ENCODE measurements around the gene KLC1. TPM values are rescaled to one million over a fixed set of nuclear protein-coding genes. Genes with fewer than 3 reads are reported as not detected.

The KLC1 gene
- total RNA-seq, 1 experiment from 2014 or later = 283 TPM

- peak; percentile 82 for DNase-seq (ENCODE audit: low read depth)
Observed at GRCh38 chr14:103657471-103657870, 28.5 kb downstream of the KLC1 start.

- no peak for DNase-seq (ENCODE audit: low read depth)
Observed at GRCh38 chr14:103659631-103660030, 30.6 kb downstream of the KLC1 start.

- no peak for DNase-seq (ENCODE audit: low read depth)
Observed at GRCh38 chr14:103662029-103662428, 33.0 kb downstream of the KLC1 start.

GRCh38 chr14:103662591-103662990 lies 33.6 kb downstream of the KLC1 start:
- DNase-seq (ENCODE audit: low read depth) = no peak

GRCh38 chr14:103663506-103663905 lies 34.5 kb downstream of the KLC1 start:
- DNase-seq (ENCODE audit: low read depth) = no peak

- no peak for DNase-seq (ENCODE audit: low read depth)
Observed at GRCh38 chr14:103667671-103668070, 38.7 kb downstream of the KLC1 start.

DNA sequence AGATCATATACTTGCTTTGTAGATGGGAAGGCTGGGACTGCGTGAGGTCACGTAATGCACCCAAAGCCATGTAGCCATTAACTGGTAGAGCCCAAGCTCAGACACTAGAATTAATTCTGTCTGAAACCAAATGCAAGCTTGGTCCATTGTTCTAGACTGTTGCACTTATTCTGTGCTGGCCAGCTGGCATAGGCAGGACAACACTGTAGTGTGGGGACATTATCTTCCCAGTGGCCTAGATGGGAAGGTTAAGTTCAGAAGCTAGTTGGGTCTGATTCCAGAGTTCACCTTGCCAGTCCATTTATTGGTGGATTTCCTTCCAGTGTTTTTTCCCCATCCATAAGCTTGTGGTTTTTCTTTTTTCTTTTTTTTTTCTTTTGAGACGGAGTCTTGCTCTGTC lies 39.1 kb downstream of the KLC1 start:
- DNase-seq (ENCODE audit: low read depth) = no peak

DNA sequence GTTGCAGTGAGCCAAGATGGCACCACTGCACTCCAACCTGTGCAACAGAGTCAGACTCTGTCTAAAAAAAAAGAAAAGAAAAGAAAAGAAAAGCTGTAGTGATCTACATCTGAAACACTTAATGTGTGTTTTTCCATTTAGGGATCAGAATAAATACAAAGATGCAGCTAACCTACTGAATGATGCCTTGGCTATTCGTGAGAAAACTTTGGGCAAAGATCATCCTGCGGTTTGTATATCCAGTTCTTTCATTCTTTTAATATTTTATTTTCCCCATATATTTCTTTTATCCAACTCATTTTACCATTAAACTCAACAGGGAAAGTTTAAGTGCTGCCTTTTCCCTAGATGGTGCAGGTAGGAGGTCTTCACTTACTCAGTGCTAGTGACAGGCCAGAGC lies 40.4 kb downstream of the KLC1 start:
- no peak for DNase-seq (ENCODE audit: low read depth)

DNA sequence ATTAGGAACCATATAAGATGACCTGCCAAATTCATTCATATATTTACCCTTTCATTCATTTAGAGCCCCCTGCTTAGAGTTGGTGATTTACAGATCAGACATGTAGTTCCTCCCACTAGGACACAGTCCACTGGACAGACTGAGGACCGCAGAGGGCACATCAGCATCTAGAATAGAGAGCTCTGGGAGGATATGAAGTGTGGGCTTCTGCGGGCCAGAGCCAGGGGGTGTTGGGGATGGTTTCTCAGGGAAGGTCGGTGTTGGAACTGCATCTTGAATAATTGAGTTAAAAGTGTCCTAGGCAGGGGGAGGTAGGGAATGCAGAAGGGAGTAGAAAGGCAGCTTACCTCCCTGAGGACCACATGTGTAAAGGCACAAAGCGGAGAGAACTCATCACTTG lies 42.9 kb downstream of the KLC1 start:
- DNase-seq (ENCODE audit: low read depth) = no peak

- no peak for DNase-seq (ENCODE audit: low read depth)
Observed at GRCh38 chr14:103675957-103676356, 46.9 kb downstream of the KLC1 start.

DNA sequence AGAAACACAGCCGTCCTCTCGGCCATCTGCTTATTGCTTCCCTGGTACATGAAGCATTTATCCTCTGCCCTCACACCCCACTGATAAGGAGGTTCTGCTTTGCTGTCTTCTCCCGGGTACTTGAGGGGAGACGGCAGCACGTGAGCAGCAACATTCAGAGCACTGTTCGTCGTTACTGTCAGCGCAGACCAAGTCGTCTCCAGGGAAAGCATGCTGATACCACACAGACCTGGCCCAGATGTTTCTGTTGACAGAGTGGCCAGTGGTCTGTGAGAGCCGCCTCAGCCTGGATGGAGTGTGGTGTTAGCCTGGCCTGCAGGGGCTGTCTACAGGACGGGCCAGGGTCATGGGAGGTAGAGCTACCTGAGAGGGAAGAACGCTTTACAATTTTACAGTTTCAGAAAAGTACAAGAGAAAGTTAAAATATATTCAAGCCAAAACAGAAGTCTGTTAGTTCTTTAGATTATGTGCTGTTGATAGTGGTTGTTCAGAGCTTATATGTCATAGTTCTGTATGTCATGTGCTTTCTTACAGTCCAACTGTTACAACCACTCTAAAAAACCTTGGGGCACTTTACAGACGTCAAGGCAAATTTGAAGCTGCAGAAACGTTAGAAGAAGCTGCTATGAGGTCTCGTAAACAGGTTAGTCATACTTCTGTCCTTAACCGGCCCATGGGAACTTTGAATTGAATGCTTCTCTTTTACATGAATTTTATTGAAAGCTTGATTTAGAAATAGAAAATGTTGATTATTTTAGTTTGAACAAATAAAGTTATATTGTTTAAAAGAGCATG lies 48.1 kb downstream of the KLC1 start:
- no peak for DNase-seq (ENCODE audit: low read depth)

- DNase-seq (ENCODE audit: low read depth) = no peak
Observed at GRCh38 chr14:103679351-103679750, 50.3 kb downstream of the KLC1 start.

- no peak for DNase-seq (ENCODE audit: low read depth)
Observed at GRCh38 chr14:103680491-103681231, 51.6 kb downstream of the KLC1 start.

DNA sequence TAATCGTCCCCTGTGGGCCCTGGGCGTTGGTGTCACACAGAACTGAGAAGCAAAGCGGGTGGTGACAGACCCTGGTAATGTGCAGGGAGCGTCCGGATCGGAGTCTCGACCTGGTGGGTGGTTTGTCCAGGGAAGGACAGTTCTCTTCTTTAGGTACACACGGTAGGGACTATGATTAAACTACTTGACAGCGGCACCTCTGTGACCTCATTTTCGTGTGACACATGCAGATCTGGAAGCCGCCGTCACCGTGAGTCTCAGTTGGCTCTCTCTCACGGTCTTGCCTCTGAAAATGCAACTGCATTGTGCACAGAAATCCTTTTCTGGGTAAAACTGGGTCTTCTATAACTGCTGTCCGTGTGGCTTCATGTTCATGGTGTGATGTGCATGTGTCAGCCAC lies 54.1 kb downstream of the KLC1 start:
- DNase-seq (ENCODE audit: low read depth) = no peak

DNA sequence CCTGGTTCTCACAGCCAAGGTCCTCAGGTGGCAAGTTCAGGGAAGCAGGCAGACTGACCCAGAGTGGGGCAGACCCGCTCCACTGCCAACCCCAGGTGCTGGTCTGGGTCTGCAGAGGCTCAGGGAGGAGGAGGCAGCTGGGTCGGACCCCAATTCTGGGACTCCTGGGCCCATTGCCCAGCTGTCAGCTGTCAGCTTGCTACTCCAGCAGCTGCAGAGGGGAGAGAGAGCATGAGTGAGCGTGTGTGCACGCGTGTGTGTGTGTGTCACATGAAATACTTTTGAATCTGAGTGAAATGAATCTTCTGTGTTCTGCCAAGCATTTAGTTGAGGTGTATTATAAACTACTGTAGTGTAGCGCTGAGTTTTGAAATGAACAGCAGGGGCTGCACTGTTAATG lies 55.5 kb downstream of the KLC1 start:
- peak; percentile 41 for DNase-seq (ENCODE audit: low read depth)

DNA sequence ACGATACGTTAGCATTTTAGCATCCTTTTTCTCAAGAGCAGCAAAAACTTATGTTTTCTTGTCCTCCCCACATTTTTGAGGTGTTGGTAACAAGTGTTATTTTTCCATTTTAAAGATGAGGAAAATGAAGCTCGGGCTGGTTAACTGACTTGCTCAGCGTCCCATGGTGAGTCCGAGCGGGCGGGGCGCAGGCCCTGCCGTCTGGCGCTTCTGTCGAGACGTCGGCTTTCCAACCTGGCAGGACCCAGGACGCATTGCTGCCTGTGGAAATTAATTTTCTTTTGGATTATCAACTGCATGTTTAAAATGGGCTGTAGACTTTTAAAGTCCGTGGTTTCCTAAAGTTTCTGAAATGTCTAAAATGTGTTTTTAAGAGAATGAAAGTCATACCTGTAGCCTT lies 55.9 kb downstream of the KLC1 start:
- no peak for DNase-seq (ENCODE audit: low read depth)

DNA sequence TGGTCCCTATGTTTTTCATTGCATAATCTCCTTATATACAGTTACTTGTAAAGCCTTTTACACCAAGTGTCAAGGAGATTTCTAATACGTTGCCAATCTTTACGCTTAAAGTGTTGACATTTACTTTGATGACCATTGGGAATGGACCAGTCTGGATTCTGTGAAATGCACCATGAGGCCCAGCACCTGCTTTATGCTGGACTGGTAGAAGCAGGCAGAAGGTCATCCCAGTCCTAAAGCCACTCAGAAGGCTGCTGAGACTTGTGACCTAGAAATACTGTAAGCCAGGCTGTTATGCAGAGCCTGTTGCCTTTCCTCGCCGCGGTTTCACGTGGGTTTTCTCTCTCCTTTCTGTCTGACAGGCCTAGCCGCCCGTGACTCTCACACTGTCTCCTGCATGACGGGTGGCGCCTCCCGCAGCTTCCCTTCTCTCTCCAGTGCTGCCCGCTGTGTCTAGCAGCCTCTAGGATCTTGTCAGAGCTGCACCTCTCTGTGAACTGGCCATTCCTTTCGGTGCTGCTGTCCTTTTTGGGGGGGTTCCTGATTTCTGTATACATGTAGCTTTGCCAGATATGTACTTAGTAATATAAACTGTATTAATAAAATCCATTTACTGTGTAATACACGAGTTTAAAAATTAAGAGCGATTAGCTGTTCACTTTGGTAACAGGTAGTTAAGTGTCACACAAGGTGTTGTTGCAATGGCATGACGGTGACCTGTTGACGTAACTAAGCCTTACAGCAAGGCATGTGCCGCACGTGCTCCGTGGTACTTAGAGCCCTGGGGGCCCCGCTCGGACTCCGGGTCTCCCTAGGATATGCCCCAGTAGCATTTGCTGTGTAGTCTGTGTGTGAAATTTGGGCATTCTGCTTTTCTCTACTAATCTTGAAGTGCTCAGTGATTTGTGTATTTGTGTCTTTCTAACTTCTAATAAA lies 56.5 kb downstream of the KLC1 start:
- no peak for DNase-seq (ENCODE audit: low read depth)

- DNase-seq (ENCODE audit: low read depth) = no peak
Observed at GRCh38 chr14:103686831-103687485, 57.9 kb downstream of the KLC1 start.

- no peak for DNase-seq (ENCODE audit: low read depth)
Observed at GRCh38 chr14:103687712-103688111, 58.7 kb downstream of the KLC1 start.

DNA sequence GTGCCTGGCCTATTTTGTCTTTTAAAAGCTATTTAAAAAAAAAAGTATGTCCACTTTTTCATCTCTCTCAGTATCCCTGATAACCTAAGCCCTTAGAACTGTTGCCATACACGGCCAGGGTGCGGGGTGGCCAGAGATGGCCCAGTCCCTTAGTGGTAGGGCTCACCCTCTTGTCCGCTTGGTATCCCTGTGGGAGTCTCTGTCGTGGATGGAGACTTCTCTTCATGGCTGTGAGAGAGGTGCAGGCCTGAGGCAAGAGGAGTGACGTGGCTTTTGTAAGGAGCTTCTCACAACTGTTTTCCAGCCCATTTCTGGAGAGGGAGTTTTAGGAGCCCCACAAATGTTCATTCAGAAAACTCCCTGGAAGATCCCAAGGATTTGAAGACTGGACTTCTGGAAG lies 59.4 kb downstream of the KLC1 start:
- DNase-seq (ENCODE audit: low read depth) = no peak
